Tibial artery (tissue), 4 donors: ENCODE results near the gene TMEM59.

Source experiments
- DNase-seq, 2 donors: peaks; one replicate each; pipeline ENCODE4 v3.0.0-alpha.2; 2019
- H3K27ac ChIP-seq, 2 donors: fragments of 200-600 bp; sonication (generic) in 1 of 2; 1 replicate in 1 of 2; 2 replicates in 1 of 2; pipeline ENCODE4 v1.5.1; 2018 to 2019; ENCODE audit warnings: mild to moderate bottlenecking in 1 of 2
- H3K27me3 ChIP-seq, 2 donors: fragments of 200-600 bp; sonication (generic) in 1 of 2; one replicate each; pipeline versions ENCODE4 v1.5.1 to v1.6.0; 2016 to 2019
- H3K36me3 ChIP-seq, 3 donors: fragments of 200-600 bp; sonication (generic) in 2 of 3; one replicate each; pipeline ENCODE4 v1.5.1; 2016 to 2019; ENCODE audit warnings: mild to moderate bottlenecking in 2 of 3
- H3K4me1 ChIP-seq, 4 donors: fragments of 200-600 bp; sonication (generic) in 2 of 4; 1 replicate in 3 of 4; 2 replicates in 1 of 4; pipeline ENCODE4 v1.5.1; 2016 to 2019
- H3K4me3 ChIP-seq, 2 donors: fragments of 200-600 bp; sonication (generic) in 1 of 2; 1 replicate in 1 of 2; 2 replicates in 1 of 2; pipeline ENCODE4 v1.5.1; 2018 to 2019; ENCODE audit warnings: mild to moderate bottlenecking in 2 of 2
- H3K9me3 ChIP-seq, 3 donors: fragments of 200-600 bp; sonication (generic) in 1 of 3; one replicate each; pipeline ENCODE4 v1.5.1; 2016 to 2019
- intact Hi-C: fragments of 100-400 bp; cut with DNase I; formaldehyde crosslinking; loops from one replicate; pipeline ENCODE4 v1.15.0; 2023; ENCODE audit warnings: low total_unique reads
- TF ChIP-seq, protein P1 (sequence below), 2 experiments: fragments of 200-600 bp in 1 of 2; fragments of 450-650 bp in 1 of 2; IDR thresholded peaks; one replicate each; pipeline ENCODE4 v1.5.1; 2017 to 2019; ENCODE audit warnings: antibody characterized with exemption in 2 of 2, mild to moderate bottlenecking in 1 of 2, moderate library complexity in 1 of 2

TMEM59 gene

GRCh38 chr1:53979712-53980450 is 73.1 kb downstream of the TMEM59 start:
- Histone ChIP-seq H3K27ac (no peak overlapping the region), H3K9me3 (no peaks in the 10 kb centered on the region), H3K4me1 (peaks cover 0 to 13% (median 4%) of the 10 kb centered on the region in 4 donors), H3K4me3 (no peak overlapping the region), H3K36me3 (no peaks in the 10 kb centered on the region), H3K27me3 (no peaks in the 10 kb centered on the region)
- TF ChIP-seq, protein P1, sequence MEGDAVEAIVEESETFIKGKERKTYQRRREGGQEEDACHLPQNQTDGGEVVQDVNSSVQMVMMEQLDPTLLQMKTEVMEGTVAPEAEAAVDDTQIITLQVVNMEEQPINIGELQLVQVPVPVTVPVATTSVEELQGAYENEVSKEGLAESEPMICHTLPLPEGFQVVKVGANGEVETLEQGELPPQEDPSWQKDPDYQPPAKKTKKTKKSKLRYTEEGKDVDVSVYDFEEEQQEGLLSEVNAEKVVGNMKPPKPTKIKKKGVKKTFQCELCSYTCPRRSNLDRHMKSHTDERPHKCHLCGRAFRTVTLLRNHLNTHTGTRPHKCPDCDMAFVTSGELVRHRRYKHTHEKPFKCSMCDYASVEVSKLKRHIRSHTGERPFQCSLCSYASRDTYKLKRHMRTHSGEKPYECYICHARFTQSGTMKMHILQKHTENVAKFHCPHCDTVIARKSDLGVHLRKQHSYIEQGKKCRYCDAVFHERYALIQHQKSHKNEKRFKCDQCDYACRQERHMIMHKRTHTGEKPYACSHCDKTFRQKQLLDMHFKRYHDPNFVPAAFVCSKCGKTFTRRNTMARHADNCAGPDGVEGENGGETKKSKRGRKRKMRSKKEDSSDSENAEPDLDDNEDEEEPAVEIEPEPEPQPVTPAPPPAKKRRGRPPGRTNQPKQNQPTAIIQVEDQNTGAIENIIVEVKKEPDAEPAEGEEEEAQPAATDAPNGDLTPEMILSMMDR (IDR thresholded peaks at IDR 0.05): no peak
- DNase-seq: no peak
- intact Hi-C loops: no loop called here
